Measurements from ENCODE around the gene RASGEF1C.
"Not testable (repeated sequence)": the region's sequence is repeated elsewhere in the genome, so short reads cannot be mapped to it uniquely, and the experiment has no call there.

Gene RASGEF1C

DNA sequence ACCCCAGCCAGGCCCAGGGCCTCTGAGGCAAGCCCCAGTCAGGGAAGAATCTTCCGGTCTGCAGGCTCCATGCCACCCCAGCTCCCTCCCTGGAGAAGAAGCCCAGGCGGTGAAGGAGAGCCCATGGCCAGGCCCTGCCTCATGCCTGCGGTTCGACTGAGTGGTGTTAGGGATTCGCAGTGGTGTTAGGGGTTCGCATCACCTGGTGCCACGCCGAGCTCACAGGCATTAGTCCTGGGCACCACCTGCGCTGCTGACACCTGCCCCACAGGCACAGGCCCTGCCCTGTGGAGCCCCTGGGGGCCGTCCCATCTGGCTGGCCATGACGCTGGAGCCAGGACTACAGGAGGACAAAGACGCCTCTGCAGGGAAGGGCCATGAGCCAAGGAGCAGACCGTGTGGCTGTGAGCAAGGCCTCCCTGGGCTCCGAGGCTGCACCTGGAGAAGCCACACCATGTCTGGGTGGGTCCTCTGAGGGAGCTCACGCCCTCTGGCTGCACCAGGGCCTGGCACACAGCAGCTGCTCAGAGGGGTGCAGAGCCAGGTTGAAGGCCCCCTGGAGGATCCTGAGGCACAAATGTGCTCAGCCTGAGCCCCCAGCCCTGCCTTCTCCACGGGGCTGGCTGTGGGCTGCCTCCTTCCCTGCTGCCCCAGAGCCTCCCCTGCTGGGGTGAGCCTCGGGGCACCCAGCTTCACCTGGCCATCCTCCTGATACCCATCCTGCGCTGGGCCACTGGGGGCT, 109.8 kb downstream of the RASGEF1C start:
- no peak for DNase-seq

- DNase-seq = no peak
These were observed 110.5 kb downstream of the RASGEF1C start for GRCh38 chr5:180098526-180098925.

GRCh38 chr5:180097926-180098325, 111.1 kb downstream of the RASGEF1C start:
- no peak for DNase-seq

- no peak for DNase-seq
These were observed 111.7 kb downstream of the RASGEF1C start for GRCh38 chr5:180097163-180097894.

GRCh38 chr5:180096616-180097015, 112.4 kb downstream of the RASGEF1C start:
- no peak for DNase-seq

GRCh38 chr5:180095545-180095944, 113.5 kb downstream of the RASGEF1C start:
- DNase-seq = no peak

DNA sequence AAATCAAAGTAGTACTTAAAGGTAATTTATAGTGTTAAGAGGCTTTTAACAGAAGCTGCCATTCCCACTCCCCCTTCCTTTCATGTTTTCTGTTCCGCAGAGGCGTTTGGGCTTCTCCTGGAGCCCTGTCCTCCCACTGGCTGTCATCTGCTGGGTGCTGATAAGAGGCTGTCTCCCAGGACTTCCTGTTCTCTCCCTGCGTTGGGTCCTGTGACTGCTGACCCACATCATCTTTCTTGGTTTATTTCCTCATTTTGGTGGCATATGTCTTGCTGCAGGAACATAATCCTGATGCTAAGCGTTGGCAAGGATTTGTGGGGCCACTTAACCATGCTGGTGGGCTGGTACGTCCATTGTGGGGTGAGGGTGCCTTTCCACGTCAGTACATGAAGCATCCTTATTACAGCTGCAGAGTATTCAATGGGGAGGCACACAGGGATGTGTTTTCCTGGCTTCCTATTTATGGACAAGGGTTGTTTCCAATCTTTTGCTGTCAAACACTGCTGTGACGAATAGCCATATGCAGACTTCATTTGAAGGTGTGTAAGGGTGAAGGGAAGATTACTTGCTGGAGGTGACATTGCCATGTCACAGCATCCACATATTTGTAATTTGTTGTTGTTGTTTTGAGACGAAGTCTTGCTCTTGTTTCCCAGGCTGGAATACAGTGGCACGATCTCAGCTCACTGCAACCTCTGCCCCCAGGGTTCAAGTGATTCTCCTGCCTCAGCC, 115.2 kb downstream of the RASGEF1C start:
- DNase-seq = no peak

DNA sequence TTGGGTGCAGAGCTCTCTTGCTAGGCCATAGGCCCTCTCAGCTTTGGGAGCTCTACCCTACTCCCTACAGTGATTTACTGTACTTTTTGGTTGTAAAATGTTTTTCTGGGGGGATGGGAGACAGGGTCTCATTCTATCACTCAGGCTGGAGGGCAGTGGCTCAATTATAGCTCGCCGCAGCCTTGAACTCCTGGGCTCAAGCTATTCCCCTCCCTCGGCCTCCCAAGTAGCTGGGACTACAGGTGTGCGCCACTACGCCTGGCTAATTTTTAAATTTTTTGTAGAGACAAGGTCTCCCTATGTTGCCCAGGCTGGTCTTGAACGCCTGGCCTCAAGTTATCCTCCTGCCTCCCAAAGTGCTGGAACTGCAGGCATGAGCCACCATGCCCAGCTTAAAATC, 115.8 kb downstream of the RASGEF1C start:
- DNase-seq = no peak

DNA sequence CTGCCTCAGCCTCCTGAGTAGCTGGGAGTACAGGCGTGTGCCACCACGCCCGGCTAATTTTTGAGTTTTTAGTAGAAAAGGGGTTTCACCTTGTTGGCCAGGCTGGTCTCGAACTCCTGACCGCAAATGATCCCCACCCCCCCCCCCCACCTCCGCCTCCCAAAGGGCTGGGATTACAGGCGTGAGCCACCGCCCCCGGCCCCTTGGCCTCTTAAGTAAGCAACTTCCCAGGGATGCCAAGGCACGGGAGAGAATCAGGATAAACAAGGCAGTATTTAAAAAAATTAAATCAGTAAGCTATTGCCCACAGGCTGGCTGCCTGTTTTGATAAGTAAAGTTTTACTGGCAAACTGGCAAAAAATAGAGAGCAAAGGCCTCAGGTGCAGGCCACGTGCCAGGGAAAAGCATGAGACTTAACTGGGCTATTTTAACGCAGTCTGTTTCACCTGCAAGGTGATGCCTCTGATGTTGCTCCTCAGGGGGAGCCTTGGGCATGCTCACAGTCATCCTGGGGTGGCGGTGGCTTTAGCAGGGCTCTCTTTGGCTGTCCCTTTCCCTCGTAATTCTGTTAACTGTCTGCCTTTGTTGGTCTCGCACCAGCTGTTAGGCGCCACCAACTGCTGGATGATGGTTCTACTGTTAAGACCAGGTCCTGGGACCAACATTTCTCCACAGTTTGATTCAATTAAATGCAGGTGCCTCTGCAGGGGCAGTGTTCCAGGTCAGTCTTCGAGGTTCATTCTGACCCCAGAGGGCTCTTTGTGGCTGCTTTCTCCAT, 118.1 kb downstream of the RASGEF1C start:
- no peak for DNase-seq

DNA sequence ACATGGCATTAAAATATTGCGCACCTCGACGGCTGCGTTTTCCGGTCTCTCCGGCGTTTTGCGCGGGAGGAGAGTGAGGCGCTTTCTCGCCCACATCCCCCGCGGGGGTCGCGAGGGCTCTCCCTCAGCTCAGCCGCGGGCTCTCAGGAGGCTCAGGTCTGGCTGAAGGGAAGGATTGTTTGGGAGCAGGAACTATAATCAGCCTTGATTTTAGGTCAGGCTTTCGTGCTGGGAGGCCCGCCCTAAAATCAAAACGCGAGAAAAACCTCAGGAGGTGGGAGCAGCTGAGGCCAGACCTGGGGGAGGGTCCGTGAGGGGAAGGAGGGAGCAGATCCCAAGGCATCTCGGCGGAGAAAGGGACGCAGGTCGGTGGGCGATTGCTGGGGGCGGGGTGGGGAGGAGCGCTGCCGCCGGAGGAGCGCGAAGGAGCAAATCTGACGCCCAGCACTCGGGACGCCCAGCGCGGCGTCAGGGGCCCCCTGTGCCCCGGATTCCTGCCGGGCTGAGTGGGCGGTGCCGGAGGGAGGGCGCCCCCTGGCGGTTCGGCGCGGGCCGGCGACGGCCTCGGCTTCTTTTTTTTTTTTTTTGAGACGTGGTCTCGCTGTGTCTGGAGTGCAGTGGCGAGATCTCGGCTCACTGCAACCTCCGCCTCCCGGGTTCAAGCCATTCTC, 118.8 kb downstream of the RASGEF1C start:
- peak; percentile 69 for DNase-seq

DNA sequence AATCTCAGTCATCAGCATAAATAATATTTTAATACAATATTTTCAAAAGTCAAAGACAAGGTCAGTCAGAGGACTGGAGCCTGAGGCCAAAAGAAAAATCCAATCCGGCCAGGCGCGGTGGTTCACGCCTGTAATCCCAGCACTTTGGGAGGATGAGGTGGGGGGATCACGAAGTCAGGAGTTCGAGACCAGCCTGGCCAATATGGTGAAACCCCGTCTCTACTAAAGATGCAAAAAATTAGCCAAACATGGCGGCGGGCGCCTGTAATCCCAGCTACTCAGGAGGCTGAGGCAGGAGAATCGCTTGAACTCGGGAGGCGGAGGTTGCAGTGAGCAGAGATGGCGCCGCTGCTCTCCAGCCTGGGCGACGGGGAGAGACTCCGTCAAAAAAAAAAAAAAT, 119.4 kb downstream of the RASGEF1C start:
- DNase-seq = not testable (repeated sequence)

- DNase-seq = no peak
These were observed 120.5 kb downstream of the RASGEF1C start for GRCh38 chr5:180088561-180088960.

DNA sequence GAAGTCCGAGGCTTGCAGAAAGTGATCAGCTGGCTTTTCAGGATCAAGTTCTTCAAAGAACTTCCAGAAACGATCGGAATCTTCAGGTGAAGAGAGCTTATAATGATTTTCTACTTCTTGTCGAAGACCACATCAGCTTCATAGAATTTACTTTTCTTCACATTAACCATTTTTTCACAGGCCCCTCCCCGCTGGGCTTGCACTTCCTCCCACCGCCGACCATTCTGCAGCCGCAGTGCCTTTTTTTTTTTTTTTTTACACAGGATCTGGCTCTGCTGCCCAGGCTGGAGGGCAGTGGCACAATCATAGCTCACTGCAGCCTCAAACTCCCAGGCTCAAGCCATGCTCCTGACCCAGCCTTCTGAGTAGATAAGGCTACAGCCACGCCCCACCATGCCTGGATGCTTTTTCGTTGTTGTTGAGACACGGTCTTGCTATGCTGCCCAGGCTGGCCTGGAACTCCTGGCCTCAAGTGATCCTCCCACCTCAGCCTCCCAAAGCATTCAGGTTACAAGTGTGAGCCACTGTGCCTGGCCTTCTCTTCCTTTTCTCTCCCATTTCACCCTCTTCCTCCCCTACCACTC, 122.1 kb downstream of the RASGEF1C start:
- DNase-seq = no peak

DNA sequence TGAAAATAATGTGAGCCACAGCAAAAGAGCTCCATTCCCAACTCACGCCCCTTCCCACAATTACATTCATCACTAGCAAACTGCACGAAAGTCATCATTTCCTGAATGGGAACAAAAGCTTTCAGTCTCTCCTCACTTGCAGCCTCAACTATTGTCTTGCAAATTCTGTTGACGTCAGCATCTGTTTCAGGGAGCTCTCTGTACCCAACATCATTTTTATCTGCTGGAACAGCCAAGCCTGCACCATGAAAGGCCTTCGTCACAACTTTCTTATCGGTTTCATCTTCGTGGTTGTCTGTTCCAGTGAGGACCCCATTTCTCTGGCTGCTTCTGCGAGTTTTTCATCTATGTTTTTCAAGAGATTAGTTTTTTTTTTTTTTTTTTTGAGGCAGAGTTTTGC, 123.2 kb downstream of the RASGEF1C start:
- no peak for DNase-seq

GRCh38 chr5:180084638-180085561, 124.1 kb downstream of the RASGEF1C start:
- no peak for DNase-seq

- no peak for DNase-seq
These were observed 125.4 kb downstream of the RASGEF1C start for GRCh38 chr5:180083529-180084060.

DNA sequence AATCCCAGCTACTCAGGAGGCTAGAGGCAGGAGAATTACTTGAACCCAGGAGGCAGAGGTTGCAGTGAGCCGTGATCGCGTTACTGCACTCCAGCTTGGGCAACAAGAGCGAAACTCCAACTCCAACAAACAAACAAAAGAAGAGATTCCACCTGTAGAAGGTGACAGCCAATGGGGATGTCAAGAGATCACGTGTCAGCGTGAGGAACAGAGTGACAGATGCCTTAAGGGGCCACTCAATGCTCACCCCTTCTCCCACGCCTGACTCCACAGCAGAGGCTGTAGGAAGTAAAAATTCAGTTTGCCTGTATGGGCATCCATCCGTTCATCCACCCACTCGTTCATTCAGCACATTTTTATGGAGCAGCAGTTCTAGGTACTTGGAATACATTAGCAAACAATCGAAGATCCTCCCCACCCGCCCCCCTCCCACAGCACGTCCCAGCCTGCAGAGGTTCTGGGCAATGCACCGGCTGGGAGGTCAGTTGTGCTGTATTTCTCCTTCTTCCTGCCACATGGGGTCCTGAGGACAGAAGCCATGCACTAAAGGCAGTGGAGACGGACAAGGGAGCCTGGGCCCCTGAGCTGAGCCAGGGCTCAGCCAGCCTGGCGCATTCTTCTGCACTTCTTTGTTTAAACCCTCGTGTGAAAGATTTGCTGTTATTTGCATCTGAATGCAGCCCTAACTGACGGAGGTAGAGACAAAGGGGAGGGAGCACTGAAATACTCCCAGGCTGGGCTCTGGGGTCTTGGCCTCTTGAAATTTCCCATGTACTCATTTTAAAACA, 126.2 kb downstream of the RASGEF1C start:
- DNase-seq = no peak

GRCh38 chr5:180081481-180081880, 127.5 kb downstream of the RASGEF1C start:
- DNase-seq = no peak

- DNase-seq = peak; percentile 32
These were observed 128.3 kb downstream of the RASGEF1C start for GRCh38 chr5:180080486-180081280.

Data from activated CD4-positive, alpha-beta T cell treated with anti-CD3 and anti-CD28 coated beads for 1 hour (primary cell).